ENCODE measurements around the gene HMOX1.
"Not testable (repeated sequence)": the region's sequence is repeated elsewhere in the genome, so short reads cannot be mapped to it uniquely, and the experiment has no call there.

HMOX1 gene

GRCh38 chr22:35379146-35379993 lies 1.5 kb upstream of the HMOX1 start:
- DNase-seq (ENCODE audit: low spot score): no peak

- no peak for DNase-seq (ENCODE audit: low spot score)
Measured at GRCh38 chr22:35380013-35380412, 883 bp upstream of the HMOX1 start.

GRCh38 chr22:35381424-35382009 lies 621 bp downstream of the HMOX1 start:
- DNase-seq (ENCODE audit: low spot score): no peak

GRCh38 chr22:35383679-35384071 lies 2.8 kb downstream of the HMOX1 start:
- no peak for DNase-seq (ENCODE audit: low spot score)

GRCh38 chr22:35384527-35384926 lies 3.6 kb downstream of the HMOX1 start:
- DNase-seq (ENCODE audit: low spot score): no peak

GRCh38 chr22:35384975-35385588 lies 4.2 kb downstream of the HMOX1 start:
- no peak for DNase-seq (ENCODE audit: low spot score)

GRCh38 chr22:35386670-35387288 lies 5.9 kb downstream of the HMOX1 start:
- no peak for DNase-seq (ENCODE audit: low spot score)

GRCh38 chr22:35390933-35391332 lies 10.0 kb downstream of the HMOX1 start:
- DNase-seq (ENCODE audit: low spot score): no peak

- no peak for DNase-seq (ENCODE audit: low spot score)
Measured at GRCh38 chr22:35392357-35392756, 11.5 kb downstream of the HMOX1 start.

GRCh38 chr22:35393116-35394010 lies 12.5 kb downstream of the HMOX1 start:
- DNase-seq (ENCODE audit: low spot score): no peak

- no peak for DNase-seq (ENCODE audit: low spot score)
Measured at GRCh38 chr22:35394011-35394312, 13.1 kb downstream of the HMOX1 start.

- DNase-seq (ENCODE audit: low spot score): no peak
Measured at GRCh38 chr22:35394810-35395563, 14.1 kb downstream of the HMOX1 start.

- DNase-seq (ENCODE audit: low spot score): not testable (repeated sequence)
Measured at GRCh38 chr22:35396622-35397021, 15.7 kb downstream of the HMOX1 start.

- no peak for DNase-seq (ENCODE audit: low spot score)
Measured at GRCh38 chr22:35397095-35397904, 16.4 kb downstream of the HMOX1 start.

- DNase-seq (ENCODE audit: low spot score): no peak
Measured at GRCh38 chr22:35398591-35398973, 17.7 kb downstream of the HMOX1 start.

- DNase-seq (ENCODE audit: low spot score): peak; percentile 26
Measured at GRCh38 chr22:35399114-35399677, 18.3 kb downstream of the HMOX1 start.

- DNase-seq (ENCODE audit: low spot score): peak; percentile 98
Measured at GRCh38 chr22:35399678-35400500, 19.0 kb downstream of the HMOX1 start, which contains the start of gene MCM5. Gene MCM5 (plus strand): TSS chr22:35400140. CDS start chr22:35400439, 299 bp downstream.

- no peak for DNase-seq (ENCODE audit: low spot score)
Measured at GRCh38 chr22:35400501-35400790, 19.6 kb downstream of the HMOX1 start.

GRCh38 chr22:35401863-35402262 lies 21.0 kb downstream of the HMOX1 start:
- DNase-seq (ENCODE audit: low spot score): no peak

Measured in SK-N-DZ (cell line).